NCI-H1930 (cell line): ENCODE results near the gene SDHB.

Experiments used
- DNase-seq, 2 experiments: peaks; one replicate each; lab custom pipeline; 2025; lab: John Stamatoyannopoulos, UW

SDHB gene

DNA sequence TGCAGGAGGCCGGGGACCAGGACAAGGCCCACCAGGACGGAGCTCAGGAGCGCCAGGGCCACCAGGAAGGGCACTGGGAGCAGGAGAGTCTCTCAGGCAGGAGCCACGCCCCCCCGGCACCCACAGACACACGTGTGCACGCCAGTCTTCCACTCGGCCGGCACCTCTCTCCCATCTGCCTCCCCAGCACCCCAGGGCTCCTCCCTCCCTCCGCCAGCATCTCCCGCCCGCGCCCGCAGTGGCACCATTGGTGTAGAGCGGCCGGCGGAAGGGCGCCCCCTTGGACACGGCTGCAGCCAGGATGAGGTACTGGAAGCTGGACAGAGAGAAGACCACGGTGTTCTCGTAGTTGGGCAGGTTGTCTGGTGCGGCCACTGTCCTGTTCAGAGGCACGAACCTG lies 67.3 kb downstream of the SDHB start:
- DNase-seq = no peak

DNA sequence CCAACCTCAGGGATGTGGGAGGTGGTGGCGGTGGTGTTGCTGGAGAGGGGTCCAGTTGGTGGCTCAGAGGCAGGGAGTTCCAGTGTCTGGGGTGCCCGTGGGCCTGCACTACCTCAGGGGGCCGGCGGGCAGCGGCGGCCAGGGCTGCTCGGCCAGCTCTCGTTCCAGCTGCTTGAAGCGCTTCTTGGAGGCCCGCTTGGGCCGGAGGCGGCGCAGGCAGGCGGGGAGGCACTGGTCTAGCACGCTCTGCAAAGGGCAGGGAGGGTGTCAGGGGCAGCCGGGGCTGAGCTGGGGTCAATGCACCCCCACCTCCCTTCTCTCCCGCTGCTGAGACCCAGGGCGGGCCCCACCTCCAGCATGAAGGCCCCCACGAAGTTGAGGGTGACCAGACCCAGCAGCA lies 67.7 kb downstream of the SDHB start:
- DNase-seq = no peak

DNA sequence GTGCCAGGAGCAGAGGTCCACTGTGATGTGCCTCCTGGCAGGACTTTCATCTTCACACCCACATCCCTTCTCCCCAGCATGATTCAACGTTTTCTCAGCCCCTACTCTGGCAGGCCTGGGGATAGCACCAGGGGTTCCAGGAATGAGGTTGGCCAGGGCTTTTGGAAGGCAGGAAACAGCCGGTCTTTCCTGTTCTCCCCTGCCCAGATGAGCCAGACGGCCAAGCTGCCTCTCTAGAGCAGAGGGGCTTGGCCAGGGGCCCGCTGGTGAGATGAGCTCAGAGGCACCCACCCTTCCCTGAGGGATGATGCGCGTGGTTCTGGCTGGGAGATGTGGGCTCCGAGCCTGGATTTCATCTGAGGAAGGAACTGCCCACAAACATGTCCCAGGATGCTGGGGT lies 69.1 kb downstream of the SDHB start:
- no peak for DNase-seq

DNA sequence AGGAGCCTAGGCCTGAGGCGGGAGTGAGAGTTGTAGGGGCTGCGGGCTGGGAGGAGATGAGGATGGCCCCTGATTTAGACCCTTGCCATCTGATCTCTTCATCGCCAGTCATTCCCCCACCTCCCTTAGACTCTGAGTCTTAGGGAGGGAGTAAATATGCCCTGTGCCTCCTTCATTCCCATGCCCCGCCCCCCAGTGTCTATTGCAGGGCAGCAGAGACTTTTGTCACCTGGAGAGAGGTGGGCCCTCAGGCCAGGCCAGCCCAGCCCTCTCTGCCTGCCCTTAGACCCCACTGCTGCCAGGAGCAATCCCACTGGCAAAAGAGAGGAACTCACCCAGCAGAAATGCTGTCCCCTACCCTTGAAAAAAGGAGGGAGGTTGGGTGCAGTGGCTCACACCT lies 70.2 kb downstream of the SDHB start:
- DNase-seq = no peak

DNA sequence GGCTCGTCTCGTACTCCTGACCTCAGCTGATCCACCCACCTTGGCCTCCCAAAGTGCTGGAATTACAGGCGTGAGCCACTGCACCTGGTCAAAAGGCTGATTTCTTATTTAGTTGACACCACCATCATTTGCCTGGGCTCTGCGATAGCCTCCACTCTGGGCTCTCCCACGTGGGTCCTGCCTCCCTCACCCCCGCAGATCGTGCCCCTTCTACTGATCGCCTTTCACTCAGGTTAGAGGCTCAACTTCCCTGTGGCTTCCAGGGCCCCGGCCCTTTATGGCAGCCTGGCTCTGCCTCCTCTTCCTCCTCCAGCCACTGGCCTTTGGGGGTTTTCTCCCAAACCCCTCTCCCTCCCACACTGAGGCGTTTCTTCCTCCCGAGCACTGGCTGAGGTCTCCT lies 70.9 kb downstream of the SDHB start:
- no peak for DNase-seq

DNA sequence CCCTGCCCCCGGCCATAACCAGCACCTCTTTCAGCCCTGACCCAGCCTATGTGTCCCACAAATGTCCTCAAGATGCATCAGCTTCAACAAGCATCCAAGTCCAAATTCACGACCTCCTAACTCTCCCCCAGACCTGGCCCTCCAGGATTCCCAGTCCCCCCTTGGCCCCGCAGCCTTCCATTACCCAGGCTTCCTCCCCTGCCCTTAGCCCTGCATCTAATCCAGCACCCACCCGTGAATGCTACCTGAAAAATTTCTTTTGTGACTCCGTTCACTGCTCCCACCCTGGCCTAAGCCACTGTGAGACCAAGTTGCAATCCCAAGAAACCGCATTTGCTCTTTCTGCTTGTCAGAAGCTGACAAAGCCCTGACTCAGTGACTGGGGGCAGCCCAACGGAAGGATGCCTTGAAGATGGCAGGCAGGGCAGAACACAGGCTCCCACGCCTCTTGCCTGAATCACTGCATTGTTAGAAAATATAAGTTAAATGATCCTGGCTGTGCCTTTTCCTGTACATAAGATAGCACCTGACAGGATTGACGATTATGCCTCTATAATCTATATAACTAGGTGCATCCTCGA lies 72.5 kb downstream of the SDHB start:
- no peak for DNase-seq

DNA sequence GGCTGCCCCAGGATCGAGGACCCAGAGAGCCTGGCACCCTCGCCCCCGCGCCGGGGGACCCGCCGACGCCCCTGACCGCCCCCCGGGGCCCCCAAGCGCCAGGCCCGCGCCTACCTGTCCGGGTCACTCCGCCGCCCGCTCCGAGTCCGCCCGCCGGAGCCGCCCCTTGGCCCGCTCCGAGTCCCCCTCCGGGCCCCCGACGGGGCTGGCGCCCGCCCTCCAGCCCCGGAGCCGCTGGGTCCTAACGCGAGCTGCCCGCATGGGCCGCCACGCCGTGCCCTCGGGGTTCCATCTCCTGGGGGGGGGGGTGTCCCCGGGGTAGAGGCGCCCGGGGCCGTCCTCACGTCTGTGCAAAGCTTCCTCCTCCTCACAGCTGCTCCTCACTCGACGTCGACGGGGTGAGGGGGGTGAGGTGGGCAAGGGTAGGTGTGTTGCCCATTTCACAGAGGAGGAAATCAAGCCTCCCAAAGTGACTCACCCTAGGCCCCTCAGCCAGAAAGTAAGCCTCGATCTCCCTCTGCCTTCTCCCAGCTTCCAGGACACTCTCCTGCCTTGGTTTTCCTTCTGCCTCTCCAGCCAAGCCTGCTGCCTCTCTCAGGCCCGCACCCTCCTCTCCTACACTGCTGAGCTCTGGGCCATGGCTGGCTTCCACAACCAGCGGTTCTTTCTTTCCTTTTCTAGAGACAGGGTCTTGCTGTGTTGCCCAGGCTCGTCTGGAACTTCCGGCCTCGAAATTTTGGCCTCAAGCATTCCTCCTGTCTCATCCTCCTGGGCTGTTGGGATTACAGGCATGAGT lies 73.2 kb downstream of the SDHB start, which contains the start of gene MFAP2:
TSS of gene MFAP2 (minus strand) at position 148 of the 796 bp plus-strand sequence. CDS start 2,347 bp downstream, outside the sequence.
- DNase-seq = no peak

DNA sequence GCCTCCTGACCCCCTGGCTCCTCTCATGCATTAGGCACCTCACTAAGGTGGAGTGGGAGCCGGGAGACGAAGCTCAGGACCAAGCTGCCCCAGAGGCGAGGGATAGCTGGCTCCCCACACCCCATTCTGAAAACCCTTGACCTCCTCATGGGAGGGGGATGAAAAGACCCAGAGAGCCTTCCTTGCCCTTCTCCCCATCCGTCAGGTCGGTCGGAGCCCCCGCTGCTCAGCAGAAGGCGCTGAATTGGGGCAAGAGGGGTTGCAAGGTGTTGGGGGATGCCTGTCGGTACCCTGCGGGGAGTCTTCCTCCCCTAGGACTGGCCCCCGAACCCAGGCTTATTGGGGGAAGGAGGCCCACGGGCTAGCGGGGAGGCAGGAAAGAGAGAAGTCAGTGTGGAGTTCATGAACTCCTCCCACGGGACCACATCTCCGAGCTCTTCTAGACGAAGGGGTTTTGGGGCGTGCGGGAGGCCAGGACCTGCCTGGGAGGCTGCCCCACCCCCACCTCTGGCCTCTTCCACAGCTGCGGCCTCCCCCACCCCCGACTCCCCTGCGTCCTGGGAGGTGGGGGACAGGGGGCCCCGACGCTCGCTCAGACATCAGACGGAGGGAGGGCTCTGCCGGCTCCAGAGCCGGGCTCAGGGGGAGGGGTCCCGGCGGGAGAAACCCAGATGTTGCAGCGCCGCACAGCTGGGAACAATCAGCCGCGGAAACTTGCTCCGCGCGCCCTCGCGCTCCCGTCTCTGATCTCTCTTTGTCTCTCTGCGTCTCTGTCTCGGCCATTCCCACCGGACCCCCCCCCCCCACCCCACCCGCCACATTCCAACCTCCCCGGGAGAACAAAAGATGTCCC lies 74.1 kb downstream of the SDHB start:
- DNase-seq = no peak

DNA sequence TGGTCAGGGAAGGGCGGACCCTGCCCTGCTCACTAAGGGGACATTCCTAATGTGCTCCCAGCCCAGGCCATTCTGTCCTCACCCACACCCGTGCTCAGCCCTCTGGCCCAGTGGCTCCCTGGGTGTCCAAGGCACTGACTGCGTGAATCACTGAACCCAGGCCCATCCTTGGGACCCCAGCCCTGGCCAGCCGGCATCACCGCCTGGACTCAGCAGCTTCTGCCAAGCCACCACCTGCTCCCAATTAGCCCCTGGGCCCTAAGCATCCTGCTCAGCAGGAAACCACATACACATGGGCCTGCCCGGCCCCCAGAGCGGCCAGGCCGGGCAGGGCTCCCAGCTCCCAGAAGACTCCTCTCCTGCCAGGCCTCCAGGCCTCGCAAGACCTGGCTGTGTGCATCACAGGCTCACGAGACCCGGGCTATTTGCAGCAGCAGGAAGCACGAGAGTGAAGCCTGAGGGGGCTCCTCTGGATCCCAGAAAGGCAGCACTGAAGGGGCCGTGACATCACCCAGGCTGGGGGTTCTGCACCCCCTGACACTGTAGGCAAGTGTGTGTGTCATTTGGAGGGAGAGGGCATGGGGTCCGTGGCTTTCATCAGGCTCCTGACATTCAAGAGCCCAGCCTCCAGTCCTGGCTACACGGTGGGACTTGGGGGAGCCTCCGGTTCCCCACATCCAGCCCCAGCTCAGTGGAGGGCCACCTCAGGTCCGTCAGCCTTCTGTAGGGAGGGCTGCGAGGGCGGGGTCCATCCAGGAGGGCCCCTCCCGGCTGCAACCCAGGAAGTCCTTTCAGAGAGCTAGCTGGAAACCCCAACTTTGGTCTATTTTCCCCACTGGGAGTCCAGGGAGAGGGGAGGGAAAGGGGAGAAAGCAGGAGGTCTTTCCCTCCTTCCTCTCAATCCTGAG lies 75.0 kb downstream of the SDHB start:
- no peak for DNase-seq

DNA sequence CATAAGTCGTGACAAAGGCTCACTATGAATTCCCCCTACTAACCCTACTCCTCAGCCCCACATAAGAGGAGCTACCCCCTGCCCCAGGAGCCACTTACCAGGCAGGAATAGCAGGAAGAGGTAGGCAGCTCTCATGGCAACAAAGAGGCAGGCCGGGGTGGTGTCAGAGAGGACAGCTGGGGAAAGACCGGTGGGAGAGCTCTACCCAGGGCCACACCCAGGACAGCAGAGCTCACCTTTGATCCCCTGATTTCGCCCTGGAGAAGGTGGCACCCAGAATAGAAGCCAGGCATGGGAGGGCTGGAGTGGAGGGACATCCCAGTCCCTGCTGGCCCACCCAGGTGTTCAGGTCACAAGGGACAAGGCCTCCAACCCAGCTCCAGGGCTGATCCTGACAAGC lies 75.7 kb downstream of the SDHB start:
- no peak for DNase-seq

DNA sequence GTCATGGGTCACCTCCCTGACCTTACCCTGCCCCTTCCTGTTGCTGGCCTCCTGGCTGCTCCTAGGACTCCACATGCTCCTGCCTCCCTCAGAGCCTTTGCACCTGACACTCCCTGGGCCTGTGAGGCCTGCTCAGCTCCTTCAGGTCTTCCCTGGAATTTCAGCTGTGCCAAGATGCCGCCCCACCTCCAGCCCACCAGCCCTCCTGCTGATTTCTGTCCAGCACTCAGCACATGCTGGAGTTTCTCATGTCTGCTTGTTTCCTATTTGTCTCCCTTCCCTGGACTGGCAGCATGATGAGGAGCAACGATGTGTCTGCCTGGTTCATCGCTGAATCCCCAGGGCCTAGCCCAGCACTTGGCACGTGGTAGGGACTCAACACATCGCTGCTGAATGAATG lies 76.5 kb downstream of the SDHB start:
- DNase-seq = no peak

DNA sequence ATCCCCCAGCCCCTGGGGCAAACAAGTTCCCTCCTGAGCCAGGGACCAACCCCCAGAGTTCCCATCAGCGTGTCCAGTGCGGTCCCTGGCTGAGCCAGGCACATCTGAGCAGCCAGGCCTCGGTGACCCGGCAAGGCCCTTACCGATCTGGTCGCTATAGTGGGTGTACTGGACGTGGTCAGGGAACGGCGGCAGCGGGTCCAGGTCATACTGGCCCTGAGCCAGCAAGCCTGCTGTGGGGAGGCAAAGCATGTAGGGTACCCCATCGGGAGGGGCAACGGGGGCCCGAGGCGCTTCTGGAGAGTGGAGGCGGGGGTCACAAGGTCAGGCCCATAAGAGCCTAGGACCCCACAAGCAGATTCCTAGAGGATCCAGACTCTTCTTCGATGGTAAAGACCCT lies 76.9 kb downstream of the SDHB start:
- DNase-seq = no peak

DNA sequence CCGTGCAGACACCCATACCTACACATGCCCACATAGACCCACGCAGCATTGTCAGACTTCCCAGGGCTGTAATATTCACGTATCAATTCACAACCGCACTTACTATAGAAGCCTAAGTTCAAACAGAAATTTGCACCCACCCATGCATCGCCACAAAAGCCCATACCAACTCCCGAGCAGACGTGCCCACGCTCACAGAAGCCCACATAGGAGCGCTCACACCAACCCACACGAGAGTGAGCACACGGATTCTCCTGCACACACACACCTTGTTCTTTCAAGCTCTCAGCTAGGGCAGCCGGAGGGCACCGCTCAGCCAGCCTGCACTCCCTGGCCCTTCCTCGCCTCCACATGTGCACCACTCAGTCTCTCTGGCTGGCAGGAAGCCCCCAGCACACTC lies 78.0 kb downstream of the SDHB start:
- DNase-seq = no peak

DNA sequence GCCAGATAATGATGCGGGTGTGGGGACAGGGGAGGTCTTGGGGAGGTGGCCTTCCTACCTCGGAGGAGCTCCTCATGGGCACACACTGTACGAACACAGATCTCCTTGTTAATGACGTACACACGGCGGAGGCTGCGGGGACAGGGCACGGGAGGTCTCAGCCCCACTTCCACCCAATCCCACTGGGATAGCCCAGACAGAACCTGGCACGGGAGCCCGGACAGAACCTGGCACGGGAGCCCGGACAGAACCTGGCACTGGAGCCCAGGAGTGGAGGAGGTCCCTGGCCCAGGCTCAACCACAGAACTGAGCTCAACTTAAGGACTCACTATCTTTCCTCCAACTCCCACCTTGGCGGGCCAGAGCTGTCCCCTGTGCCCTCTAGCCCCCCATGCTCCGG lies 78.6 kb downstream of the SDHB start:
- no peak for DNase-seq

DNA sequence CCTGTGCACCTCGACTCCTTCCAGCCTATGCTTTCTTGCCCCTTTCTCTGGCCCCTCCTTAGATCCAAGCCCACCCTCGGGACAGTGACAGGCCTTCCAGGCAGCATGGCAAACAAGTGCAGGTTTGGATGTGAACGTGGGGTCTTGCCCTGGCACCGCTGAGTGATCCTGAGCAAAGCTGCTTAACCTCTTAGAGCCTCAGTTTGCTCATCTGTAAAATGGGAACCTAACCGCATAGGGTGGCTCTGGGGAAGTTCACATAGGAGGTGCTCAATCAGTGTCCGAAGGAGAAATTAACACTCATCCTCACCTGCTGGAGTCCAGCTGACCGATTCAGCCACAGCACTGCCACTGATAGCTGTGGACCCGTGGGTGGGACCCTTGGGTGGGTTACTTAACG lies 80.6 kb downstream of the SDHB start:
- no peak for DNase-seq

DNA sequence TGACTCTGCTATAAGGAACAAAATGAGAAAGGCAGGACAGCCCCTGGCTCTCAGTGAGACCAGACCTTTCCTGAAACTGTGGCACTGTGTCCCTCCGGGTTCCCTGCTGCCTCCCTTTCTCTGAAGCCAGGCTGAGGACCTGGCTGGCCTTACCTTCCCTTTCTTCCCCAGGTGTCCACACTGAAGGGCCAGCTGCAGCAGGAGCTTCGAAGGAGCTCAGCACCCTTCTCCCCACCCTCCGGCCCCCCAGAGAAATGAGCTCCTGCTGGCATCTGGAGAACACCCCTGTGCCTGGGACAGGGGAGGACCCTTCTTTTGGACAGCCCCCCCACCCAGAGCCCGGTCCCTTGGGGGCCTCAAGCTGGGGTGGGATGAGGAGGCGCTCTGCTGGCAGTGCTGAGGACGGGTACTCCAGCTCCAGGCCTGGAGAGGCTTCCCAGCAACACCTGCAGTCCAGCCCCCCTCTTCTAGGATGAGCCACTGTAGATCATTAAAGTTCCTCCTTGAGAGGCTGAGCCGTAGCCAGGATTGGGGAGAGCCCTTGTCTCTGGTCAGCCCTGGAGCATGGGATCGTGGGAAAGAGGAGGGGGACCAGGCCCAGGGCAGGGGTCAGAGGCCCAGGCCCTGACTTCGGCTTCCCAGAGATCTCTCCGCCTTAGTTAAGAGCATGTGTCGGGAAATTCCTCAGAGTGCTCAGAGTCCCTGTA lies 81.5 kb downstream of the SDHB start:
- DNase-seq = no peak

DNA sequence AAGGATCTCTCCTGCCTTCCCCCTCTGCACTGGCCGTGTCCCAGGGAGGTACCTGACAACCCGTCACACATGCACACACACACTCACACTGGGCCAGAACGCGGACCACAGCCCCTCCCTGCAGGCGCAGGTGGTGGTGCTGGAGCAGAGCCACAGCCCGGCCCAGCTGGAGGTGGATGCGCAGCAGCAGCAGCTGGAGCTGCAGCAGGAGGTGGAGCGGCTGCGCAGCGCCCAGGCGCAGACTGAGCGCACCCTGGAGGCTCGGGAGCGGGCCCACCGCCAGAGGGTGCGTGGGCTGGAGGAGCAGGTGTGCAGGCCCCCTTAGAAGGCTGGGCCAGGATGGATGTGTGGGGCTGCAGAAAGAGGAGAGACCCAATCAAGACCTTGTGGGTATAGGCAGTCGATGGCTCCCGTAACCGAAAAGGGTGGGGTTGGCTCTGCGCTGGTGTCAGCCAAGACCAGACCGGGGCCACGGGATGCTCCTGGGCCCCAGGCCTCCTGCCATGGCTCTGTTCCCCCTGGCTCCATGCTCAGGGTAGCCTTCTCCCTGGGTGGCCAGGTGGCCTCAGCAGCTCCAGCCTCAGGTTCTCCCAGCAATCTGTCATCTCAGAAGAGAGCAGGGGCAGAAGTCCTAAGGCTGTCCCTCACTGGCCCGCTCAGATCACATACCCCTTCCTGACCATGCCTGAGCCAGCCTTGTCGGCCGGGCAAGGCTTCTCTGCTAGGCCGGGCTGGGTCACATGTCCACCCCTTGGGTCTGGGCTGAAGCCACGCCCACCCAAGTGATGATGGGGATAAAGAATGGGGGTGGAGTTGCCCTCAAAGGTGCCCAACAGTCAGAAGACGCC lies 82.3 kb downstream of the SDHB start:
- no peak for DNase-seq

DNA sequence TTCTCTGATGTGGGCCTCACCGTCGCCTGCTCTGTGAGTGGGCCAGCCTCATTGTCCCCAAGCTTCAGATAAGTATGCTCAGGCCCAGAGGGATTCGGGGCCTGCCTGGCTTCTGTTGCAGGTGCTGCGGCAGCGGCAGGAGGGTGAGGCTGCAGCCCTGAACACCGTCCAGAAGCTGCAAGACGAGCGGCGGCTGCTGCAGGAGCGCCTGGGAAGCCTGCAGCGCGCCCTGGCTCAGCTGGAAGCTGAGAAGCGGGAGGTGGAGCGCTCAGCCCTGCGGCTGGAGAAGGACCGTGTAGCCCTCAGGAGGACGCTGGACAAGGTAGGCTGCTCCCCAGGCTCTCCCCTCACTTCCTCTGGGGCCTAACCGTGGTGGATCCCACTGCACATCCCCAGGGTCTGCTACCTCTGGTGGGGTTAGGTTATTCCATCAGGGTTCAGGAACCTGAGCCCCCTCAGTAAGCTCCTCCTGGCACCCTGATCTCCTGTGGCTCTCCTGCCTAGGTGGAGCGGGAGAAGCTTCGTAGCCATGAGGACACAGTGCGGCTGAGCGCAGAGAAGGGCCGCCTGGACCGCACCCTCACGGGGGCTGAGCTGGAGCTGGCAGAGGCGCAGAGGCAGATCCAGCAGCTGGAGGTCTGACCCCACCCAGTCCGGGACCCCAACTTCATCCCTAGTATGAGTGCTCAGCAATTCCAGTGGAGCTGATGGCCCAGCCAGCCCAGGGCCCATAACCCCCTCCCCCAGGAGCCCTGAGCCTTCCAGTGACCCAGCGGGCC lies 83.5 kb downstream of the SDHB start:
- DNase-seq = no peak

DNA sequence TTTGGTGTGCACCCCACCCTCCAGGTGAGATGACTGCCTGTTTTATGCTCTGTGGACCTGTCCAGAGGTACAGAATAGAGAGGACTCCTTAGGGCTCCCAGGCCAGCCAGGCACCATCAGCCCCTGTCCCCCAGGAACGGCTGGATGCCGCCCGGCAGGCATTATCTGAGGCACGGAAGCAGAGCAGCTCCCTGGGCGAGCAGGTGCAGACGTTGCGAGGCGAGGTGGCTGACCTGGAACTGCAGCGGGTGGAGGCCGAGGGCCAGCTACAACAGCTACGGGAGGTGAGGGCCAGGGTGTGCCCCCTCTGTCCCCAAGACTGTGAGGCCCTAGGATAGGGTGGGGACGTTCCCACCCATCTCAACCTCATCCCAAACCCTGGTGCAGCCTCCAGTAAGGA lies 84.2 kb downstream of the SDHB start:
- DNase-seq = no peak
